Psoas muscle (tissue), 8 donors: Measurements from ENCODE around the gene TMEM184B. TPM values are rescaled to one million over a fixed set of nuclear protein-coding genes. Genes with fewer than 3 reads are reported as not detected.
A peak's percentile ranks its signal among the peaks of the same experiment; 100 is the strongest.

Experiments used
- ATAC-seq, 4 donors: fragments of 200-7000 bp; cut with Tn5 transposase; one replicate each; pipeline ENCODE4 v1.9.1; 2020; ENCODE audit warnings: moderate library complexity in 3 of 4, mild to moderate bottlenecking in 2 of 4
- DNase-seq, 2 donors: peaks; one replicate each; pipeline ENCODE4 v3.0.0-alpha.2; 2020
- H3K27ac ChIP-seq: fragments of 200-600 bp; one replicate; pipeline ENCODE4 v1.8.0; 2022
- H3K27me3 ChIP-seq, 3 donors: fragments of 200-600 bp in 1 of 3; one replicate each; pipeline versions ENCODE4 v1.6.1 to v1.8.0; 2013 to 2022; ENCODE audit warnings: low read length in 2 of 3, mild to moderate bottlenecking in 2 of 3, moderate library complexity in 1 of 3; ENCODE audit not compliant: insufficient read depth in 3 of 3
- H3K36me3 ChIP-seq, 2 donors: fragments of 200-600 bp in 1 of 2; one replicate each; pipeline versions ENCODE4 v1.6.1 to v1.8.0; 2013 to 2022; ENCODE audit warnings: low read depth in 1 of 2, mild to moderate bottlenecking in 1 of 2, moderate library complexity in 1 of 2; ENCODE audit not compliant: insufficient read depth in 1 of 2
- H3K4me1 ChIP-seq: fragments of 200-600 bp; one replicate; pipeline ENCODE4 v1.8.0; 2022
- H3K4me3 ChIP-seq: fragments of 200-600 bp; one replicate; pipeline ENCODE4 v1.8.0; 2022; ENCODE audit warnings: mild to moderate bottlenecking
- H3K9me3 ChIP-seq: fragments of 200-600 bp; one replicate; pipeline ENCODE4 v1.8.0; 2022
- WGBS, 3 donors: extraction: QIAGEN DNeasy Blood & Tissue Kit; methylation state at CpG; one replicate each; pipeline versions ENCODE4 v1.1.6 to v1.1.7; 2013; 5-methylcytosine and 5-hydroxymethylcytosine counted together
- intact Hi-C, 2 donors: fragments of 100-400 bp; cut with DNase I; formaldehyde crosslinking; loops; one replicate each; pipeline versions ENCODE4 v1.11.0 to v1.14.2; 2022
- polyA plus RNA-seq, 3 donors: library from polyadenylated mRNA; stranded (reverse); fragments of 200-250 nt; gene quantifications; one replicate each; pipeline ENCODE4 v1.2.3, GENCODE V29; 2013
- total RNA-seq, 4 donors: library from RNA; stranded (reverse); fragmentation: NEBNext Ultra II Directional in 2 of 4; extraction: Animal tissue kit (Norgen Biotek cat#: 25700) in 2 of 4; gene quantifications; one replicate each; pipeline versions ENCODE4 v1.2.1 to v1.2.4, GENCODE V29; 2021 to 2023
- TF ChIP-seq, protein P1 (sequence below): fragments of 200-600 bp; IDR thresholded peaks from one replicate; pipeline ENCODE4 v1.8.0; 2022; ENCODE audit warnings: antibody characterized with exemption
- donor health status: healthy with polysubstance abuse.
- donor health status: DM: no; HTN: no; CAD: no; lungs with moderate emphysema.
- donor health status: Bipolar disorder and iron deficiency.
- donor health status: healthy.
- donor health status: DM: yes; HTN: yes; CAD: no.
- donor health status: DM: no; HTN: no; CAD: no.
- donor health status: DM: no; HTN: no; CAD: no.
- donor health status: DM: yes; HTN: yes; CAD: no.

TMEM184B gene
- total and polyA plus RNA-seq, 7 donors = 13.6 to 40.3 (median 26.4) TPM

- Histone ChIP-seq H3K4me3 (no peak overlapping the region), H3K4me1 (peaks cover 25% of the 10 kb centered on the region), H3K36me3 (no peaks in the 10 kb centered on the region), H3K27ac (no peak overlapping the region), H3K27me3 (no peaks in the 10 kb centered on the region), H3K9me3 (no peaks in the 10 kb centered on the region)
- WGBS, 3 donors = 93 to 94% (median 93%) methylated on average over 14 of the region's 14 CpGs
- no peak for DNase-seq
- no peak for ATAC-seq
- intact Hi-C loops = no loop called here
- TF ChIP-seq, protein P1, sequence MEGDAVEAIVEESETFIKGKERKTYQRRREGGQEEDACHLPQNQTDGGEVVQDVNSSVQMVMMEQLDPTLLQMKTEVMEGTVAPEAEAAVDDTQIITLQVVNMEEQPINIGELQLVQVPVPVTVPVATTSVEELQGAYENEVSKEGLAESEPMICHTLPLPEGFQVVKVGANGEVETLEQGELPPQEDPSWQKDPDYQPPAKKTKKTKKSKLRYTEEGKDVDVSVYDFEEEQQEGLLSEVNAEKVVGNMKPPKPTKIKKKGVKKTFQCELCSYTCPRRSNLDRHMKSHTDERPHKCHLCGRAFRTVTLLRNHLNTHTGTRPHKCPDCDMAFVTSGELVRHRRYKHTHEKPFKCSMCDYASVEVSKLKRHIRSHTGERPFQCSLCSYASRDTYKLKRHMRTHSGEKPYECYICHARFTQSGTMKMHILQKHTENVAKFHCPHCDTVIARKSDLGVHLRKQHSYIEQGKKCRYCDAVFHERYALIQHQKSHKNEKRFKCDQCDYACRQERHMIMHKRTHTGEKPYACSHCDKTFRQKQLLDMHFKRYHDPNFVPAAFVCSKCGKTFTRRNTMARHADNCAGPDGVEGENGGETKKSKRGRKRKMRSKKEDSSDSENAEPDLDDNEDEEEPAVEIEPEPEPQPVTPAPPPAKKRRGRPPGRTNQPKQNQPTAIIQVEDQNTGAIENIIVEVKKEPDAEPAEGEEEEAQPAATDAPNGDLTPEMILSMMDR = no peak
Measured at GRCh38 chr22:38191055-38191454, 81.8 kb downstream of the TMEM184B start.

DNA sequence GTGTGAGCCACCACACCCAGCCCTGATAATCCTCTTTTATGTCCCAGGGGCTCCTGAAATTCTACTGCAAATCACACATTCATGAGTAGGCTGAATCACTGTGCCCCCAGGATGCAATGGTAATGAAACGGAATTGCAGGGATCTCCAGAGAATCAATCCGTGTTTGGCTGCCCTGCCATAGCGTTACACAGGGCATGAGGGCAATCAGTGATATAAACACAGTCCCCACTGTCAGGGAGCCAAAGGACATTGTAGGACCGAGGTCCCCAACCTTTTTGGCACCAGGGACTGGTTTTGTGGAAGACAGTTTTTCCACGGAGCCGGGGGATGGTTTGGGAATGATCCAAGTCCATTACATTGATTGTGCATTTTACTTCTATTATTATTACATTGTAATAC lies 82.2 kb downstream of the TMEM184B start:
- DNase-seq (no peak), ATAC-seq (no peak)
- Histone ChIP-seq H3K36me3 (no peaks in the 10 kb centered on the region), H3K4me1 (peaks cover 25% of the 10 kb centered on the region), H3K27me3 (no peaks in the 10 kb centered on the region), H3K9me3 (no peaks in the 10 kb centered on the region), H3K4me3 (no peak overlapping the region), H3K27ac (no peak overlapping the region)
- intact Hi-C loops = no loop called here
- WGBS, 3 donors = 46 to 55% (median 53%) methylated on average over 6 of the region's 6 CpGs
- TF ChIP-seq, protein P1 = no peak

- H3K9me3 ChIP-seq = no peaks in the 10 kb centered on the region
- H3K4me1 ChIP-seq = peaks cover 29% of the 10 kb centered on the region
- ATAC-seq (no peak), DNase-seq (no peak)
- no peaks in the 10 kb centered on the region for H3K36me3 ChIP-seq
- H3K27me3 ChIP-seq = no peaks in the 10 kb centered on the region
- WGBS, 3 donors = 72 to 79% (median 78%) methylated on average over 3 of the region's 3 CpGs
- TF ChIP-seq, protein P1 = no peak
- intact Hi-C loops = no loop called here
- H3K27ac ChIP-seq = no peak overlapping the region
- H3K4me3 ChIP-seq = no peak overlapping the region
Measured at GRCh38 chr22:38189104-38189503, 83.7 kb downstream of the TMEM184B start.

DNA sequence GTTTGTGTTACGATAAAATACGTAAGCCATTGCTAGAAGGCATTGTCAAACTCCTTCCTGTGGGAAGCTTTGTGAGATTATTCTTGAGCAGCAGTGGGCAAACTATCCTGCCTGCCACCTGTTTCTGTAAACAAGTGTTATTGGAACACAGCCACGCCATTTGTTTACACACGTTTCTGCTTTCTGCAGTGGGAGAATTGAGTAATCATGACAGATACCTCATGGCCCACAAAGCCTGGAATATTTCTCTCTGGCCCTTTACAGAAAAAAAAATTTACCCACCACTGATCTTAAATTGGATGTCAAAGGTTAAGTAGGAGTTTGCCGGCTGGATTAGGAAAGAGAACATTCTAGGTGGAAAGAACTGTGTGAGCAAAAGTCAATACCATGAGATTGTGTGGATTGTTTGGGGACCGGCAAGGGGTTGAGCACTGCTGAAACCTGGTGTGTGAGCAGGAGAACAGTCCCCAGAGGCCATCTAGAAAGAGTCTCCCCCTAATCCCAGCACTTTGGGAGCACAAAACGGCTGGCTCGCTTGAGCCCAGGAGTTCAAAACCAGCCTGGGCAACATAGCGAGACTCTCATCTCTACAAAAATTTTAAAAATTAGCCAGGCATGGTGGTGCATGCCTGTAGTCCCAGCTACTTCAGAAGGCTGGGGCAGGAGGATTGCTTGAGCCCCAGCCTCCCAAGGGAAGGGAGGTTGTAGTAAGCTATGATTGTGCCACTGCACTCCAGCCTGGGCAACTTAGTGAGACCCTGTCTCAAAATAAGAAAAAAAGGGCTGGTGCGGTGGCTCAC lies 85.2 kb downstream of the TMEM184B start:
- peak overlapping the region; percentile 77 for H3K27ac ChIP-seq
- no peaks in the 10 kb centered on the region for H3K36me3 ChIP-seq
- intact Hi-C loops = no loop called here
- H3K4me3 ChIP-seq = no peak overlapping the region
- TF ChIP-seq, protein P1 = no peak
- H3K9me3 ChIP-seq = no peaks in the 10 kb centered on the region
- ATAC-seq (peak; percentile 36 to 82 (median 66)), DNase-seq (no peak)
- H3K4me1 ChIP-seq = peaks cover 19% of the 10 kb centered on the region
- no peaks in the 10 kb centered on the region for H3K27me3 ChIP-seq
- WGBS, 3 donors = 48 to 50% (median 48%) methylated on average over 10 of the region's 10 CpGs
